Measurements from ENCODE around the gene RCOR3. TPM values are rescaled to one million over a fixed set of nuclear protein-coding genes. Genes with fewer than 3 reads are reported as not detected.

RCOR3 gene
- total RNA-seq, 1 experiment from 2014 or later = 70.3 TPM

DNA sequence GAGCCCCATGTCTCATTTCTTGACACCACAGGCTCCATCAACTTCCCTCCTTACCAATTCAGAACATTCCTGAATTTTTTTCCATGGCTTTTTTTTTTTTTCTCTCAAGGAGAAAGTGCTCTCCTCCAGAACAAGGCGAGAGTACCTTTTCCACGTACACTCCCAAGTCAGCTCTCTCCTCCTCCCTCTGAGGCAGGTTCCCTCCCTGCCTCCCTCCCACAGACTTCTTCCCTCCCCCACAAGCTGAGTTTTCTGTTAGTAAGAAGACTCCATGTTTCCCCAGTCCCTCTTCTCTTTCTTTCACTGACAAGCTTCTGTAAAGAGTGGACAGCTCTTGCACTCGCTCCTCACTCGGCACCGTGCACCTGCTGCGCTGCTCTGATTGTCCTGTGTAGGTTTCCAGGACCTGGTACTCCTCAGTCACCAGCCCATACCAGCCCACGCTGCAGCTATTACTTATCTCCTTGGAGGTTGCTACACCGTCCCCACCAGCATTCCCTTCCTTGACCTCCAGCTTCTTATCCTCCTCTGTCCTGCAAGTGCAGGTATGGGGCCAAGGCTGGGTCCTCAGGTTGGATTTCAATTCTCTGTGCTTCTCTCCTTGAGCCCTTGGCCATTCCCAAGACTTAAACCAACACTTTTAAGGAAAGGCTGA lies 71.2 kb downstream of the RCOR3 start:
- peak overlapping the region; percentile 9 for H3K27ac Mint-ChIP-seq (ENCODE audit: low read depth, unreplicated experiment)
- no TSS peak for BruUV-seq (replicated peaks)
- no peak overlapping the region for H3K4me3 Mint-ChIP-seq (ENCODE audit: unreplicated experiment)
- POLR2A ChIA-PET = interaction anchor here (1.0 to 5.8 kb wide), 2 partner anchors 17 to 184 kb away, joined by 3 to 26 read pairs; no protein-coding TSS in a partner anchor
- TF ChIP-seq CTCF (IDR thresholded peaks at IDR 0.05; ENCODE audit: unreplicated experiment) = no peak
- no peaks in the 10 kb centered on the region for H3K36me3 Mint-ChIP-seq (ENCODE audit: insufficient read depth, unreplicated experiment)
- peaks cover 49% of the 10 kb centered on the region for H3K4me1 Mint-ChIP-seq (ENCODE audit: insufficient read depth, unreplicated experiment)
- intact Hi-C loops (cut with micrococcal nuclease) = no loop called here
- CTCF ChIA-PET = interaction anchor here (0.5 to 11.2 kb wide), 8 partner anchors 6 to 499 kb away, joined by 3 to 308 read pairs (median 17); no protein-coding TSS in a partner anchor
- H3K9me3 Mint-ChIP-seq (ENCODE audit: unreplicated experiment) = no peaks in the 10 kb centered on the region
- H3K27me3 Mint-ChIP-seq (ENCODE audit: insufficient read depth, unreplicated experiment) = no peaks in the 10 kb centered on the region
- DNase-seq (ENCODE audit: unreplicated experiment) = no peak

DNA sequence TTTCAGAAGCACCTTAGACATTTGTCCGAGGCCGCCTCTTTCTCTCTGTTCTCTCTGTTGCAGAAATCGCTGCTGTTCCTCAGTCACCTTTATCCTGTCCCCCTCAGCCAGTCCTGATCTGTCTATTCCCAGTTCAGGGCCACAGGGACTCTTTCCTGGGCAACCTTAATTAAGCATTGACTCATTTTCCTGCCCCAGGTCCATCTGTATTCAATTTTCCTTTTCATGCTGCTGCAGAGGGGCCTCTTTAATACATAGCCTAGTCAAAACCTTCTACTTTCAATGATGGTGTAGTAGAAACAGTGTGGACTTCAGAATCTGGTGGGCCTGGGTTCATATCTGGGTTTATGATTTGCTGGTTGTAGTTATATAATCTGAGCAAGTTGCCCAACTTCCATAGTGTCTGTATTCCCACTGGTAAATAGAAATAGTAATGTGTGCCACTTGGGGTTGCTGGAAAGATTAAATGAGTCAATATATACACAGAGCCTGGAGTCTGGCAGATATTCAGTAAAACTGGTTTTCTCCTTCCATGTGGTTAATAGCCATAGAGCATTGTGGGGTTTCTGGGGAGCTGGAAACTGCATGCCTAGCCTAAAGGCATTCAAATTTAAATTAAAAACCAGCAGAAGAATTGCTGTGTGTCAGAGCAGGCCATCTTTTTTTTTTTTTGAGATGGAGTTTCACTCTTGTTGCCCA lies 72.0 kb downstream of the RCOR3 start:
- Mint-ChIP-seq H3K4me3 (ENCODE audit: unreplicated experiment) (no peak overlapping the region), H3K9me3 (ENCODE audit: unreplicated experiment) (no peaks in the 10 kb centered on the region), H3K36me3 (ENCODE audit: insufficient read depth, unreplicated experiment) (no peaks in the 10 kb centered on the region), H3K27ac (ENCODE audit: low read depth, unreplicated experiment) (peak overlapping the region; percentile 9), H3K27me3 (ENCODE audit: insufficient read depth, unreplicated experiment) (no peaks in the 10 kb centered on the region), H3K4me1 (ENCODE audit: insufficient read depth, unreplicated experiment) (peaks cover 53% of the 10 kb centered on the region)
- intact Hi-C loops (cut with micrococcal nuclease) = no loop called here
- ChIA-PET POLR2A (interaction anchor here (0.7 to 1.3 kb wide), 2 partner anchors 15 to 1055 kb away, joined by 3 read pairs; no protein-coding TSS in a partner anchor), CTCF (interaction anchor here (0.6 to 11.2 kb wide), 9 partner anchors 5 to 324 kb away, joined by 3 to 308 read pairs (median 17); partner anchors contain the start of gene TRAF5)
- no TSS peak for BruUV-seq (replicated peaks)
- DNase-seq (ENCODE audit: unreplicated experiment) = no peak
- TF ChIP-seq CTCF (IDR thresholded peaks at IDR 0.05; ENCODE audit: unreplicated experiment) = no peak

GRCh38 chr1:211332036-211332616 lies 73.0 kb downstream of the RCOR3 start:
- intact Hi-C loops (cut with micrococcal nuclease) = no loop called here
- Mint-ChIP-seq H3K4me3 (ENCODE audit: unreplicated experiment) (no peak overlapping the region), H3K36me3 (ENCODE audit: insufficient read depth, unreplicated experiment) (no peaks in the 10 kb centered on the region), H3K27me3 (ENCODE audit: insufficient read depth, unreplicated experiment) (no peaks in the 10 kb centered on the region), H3K27ac (ENCODE audit: low read depth, unreplicated experiment) (no peak overlapping the region), H3K4me1 (ENCODE audit: insufficient read depth, unreplicated experiment) (peaks cover 49% of the 10 kb centered on the region), H3K9me3 (ENCODE audit: unreplicated experiment) (no peaks in the 10 kb centered on the region)
- ChIA-PET CTCF (interaction anchor here (0.7 to 11.0 kb wide), 5 partner anchors 6 to 353 kb away, joined by 3 to 153 read pairs (median 4); partner anchors contain the start of gene TRAF5), POLR2A (interaction anchor here (0.7 to 1.3 kb wide), 4 partner anchors 14 to 1054 kb away, joined by 3 read pairs; no protein-coding TSS in a partner anchor)
- peak; percentile 32 for DNase-seq (ENCODE audit: unreplicated experiment)
- TF ChIP-seq CTCF (IDR thresholded peaks at IDR 0.05; ENCODE audit: unreplicated experiment) = no peak
- no TSS peak for BruUV-seq (replicated peaks)

DNA sequence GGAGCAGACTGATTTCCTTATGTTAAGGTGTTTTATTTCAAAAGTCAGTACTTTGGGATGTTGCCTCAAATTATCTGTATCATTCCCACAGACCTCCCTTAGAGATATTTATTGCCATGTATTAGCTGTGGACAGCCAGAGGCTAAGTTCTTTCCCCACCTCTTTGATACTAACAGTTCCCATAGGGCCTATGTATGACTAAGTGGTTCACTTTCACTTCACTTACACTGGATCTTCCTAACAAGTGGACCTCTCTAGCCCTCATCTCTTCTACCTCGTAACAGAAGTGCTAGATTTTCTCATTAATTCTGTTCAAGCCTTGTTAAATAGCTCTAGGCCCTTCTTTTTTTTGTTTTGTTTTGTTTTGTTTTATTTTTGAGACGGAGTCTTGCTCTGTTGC lies 73.7 kb downstream of the RCOR3 start:
- CTCF ChIA-PET = interaction anchor here (0.6 to 11.0 kb wide), 6 partner anchors 7 to 322 kb away, joined by 3 to 153 read pairs (median 4); partner anchors contain the start of gene TRAF5
- POLR2A ChIA-PET = interaction anchor here (0.9 kb wide), 1 partner anchor 23 kb away, joined by 3 read pairs; no protein-coding TSS in a partner anchor

More for the DNA sequence above, 73.7 kb downstream of the RCOR3 start:
- Mint-ChIP-seq H3K9me3 (ENCODE audit: unreplicated experiment) (no peaks in the 10 kb centered on the region), H3K4me3 (ENCODE audit: unreplicated experiment) (no peak overlapping the region), H3K27me3 (ENCODE audit: insufficient read depth, unreplicated experiment) (no peaks in the 10 kb centered on the region), H3K27ac (ENCODE audit: low read depth, unreplicated experiment) (no peak overlapping the region), H3K4me1 (ENCODE audit: insufficient read depth, unreplicated experiment) (peaks cover 46% of the 10 kb centered on the region), H3K36me3 (ENCODE audit: insufficient read depth, unreplicated experiment) (no peaks in the 10 kb centered on the region)
- no peak for DNase-seq (ENCODE audit: unreplicated experiment)
- no peak for TF ChIP-seq CTCF (IDR thresholded peaks at IDR 0.05; ENCODE audit: unreplicated experiment)
- BruUV-seq (replicated peaks) = no TSS peak
- intact Hi-C loops (cut with micrococcal nuclease) = no loop called here

Measured in MCF 10A (cell line).